ENCODE results near the gene MRPS12.
"Not testable (repeated sequence)": the region's sequence is repeated elsewhere in the genome, so short reads cannot be mapped to it uniquely, and the experiment has no call there.

Gene MRPS12

DNA sequence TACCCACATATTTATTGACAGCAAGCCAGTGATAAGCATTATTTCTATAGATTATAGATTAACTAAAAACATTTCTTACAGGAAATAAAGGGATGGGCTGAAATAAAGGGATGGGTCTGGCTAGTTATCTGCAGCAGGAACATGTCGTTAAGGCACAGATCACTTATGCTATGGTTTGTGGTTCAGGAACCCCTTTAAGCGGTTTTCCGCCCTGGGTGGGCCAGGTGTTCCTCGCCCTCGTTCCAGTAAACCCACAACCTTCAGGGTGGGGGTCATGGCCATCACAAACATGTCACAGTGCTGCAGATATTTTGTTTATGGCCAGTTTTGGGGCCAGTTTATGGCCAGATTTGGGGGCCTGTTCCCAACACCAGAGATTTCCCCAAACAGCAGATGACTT is 10.7 kb downstream of the MRPS12 start:
- not testable (repeated sequence) for DNase-seq

DNA sequence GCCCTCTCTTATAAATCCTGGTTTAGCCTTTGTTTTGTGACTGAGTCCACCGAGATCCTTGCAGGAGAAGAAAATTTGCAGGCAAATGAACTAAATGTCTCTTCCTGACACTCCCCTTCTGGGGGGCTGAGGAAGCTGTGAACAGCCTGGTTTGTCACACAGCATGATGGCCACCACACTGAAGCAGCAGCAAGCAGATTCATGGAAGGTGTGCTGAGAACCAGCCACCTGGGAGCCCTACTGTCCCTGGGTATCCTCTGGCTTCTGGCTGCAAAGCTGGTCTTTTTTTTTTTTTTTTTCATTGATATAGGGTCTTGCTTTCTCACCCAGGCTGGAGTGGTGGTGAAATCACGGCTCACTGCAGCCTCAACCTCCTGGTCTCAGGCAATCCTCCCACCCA is 11.2 kb downstream of the MRPS12 start:
- no peak for DNase-seq

DNA sequence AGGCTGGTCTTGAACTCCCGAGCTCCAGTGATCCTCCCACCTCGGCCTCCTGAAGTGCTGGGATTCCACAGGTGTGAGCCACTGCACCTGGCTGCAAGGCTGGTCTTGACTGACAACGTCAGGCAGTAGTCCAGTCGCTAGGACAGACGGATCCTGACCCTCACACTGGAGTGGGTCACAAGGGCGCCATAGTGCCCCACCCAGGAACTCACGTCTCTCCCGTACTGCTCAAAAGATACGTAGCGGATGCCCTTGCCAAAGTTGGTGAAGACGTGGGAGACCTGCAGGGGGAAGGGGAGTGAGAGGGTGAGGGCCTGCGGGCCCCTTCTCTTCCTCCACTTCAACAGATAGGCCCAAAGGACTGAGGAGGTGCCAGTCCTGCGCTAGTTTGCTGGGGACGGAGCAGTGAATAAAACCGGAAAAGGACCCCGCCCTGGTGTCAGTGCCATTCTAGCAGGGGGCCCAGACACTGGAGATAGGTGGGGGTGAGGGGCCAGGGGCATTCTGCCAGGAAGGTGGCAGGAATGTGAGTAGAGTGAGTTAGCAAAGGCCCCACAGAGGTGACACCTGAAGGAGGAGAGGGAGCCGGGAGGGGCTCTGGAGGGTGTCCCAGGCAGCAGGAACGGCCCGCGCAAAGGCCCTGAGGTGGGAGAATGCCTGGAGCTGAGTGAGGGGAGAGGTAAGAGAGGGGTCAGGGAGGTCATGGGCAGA is 11.9 kb downstream of the MRPS12 start:
- DNase-seq: no peak

DNA sequence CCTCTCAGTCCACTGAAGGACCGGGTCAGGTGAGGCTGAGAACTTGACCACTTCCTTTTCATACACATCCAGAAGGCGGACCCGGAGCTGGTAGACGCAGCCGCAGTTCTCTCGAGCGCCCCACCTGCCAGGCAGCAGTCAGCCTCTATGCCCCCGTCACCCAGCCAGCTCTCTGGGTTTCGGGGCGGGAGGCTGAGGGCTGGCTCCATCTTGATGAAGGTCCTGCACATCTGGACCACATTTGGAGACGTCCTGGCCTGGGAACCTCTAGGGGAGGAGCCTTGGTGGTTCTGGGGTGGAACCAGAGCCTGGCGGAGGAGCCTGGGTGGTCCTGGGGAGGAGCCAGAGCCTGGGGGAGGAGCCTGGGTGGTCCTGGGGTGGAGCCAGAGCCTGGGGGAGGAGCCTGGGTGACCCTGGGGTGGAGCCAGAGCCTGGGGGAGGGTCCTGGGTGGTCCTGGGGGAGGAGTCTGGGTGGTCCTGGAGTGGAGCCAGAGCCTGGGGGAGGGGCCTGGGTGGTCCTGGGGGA is 14.3 kb downstream of the MRPS12 start:
- DNase-seq: no peak

DNA sequence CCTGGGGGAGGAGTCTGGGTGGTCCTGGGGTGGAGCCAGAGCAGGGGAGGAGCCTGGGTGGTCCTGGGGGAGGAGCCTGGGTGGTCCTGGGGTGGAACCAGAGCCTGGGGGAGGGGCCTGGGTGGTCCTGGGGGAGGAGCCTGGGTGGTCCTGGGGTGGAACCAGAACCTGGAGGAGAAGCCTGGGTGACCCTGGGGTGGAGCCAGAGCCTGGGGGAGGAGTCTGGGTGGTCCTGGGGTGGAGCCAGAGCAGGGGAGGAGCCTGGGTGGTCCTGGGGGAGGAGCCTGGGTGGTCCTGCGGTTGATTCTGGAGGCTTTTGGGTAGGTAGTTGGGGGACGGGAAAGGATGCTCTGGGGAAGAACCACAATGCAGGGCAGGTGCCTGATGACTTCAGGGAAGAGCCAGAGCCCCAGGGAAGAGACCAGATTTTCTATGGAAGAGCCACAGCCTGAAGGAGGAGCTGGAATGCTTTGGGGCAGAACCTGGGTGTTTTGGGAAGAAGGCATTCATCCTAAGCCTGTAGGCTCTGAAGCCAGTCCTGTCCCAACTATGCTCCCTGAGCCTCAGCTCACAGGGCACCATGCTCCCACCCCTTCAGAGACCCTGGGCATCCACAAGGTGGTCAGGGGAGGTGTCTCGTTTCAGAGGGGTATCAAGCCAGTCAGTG is 15.0 kb downstream of the MRPS12 start:
- DNase-seq: no peak

DNA sequence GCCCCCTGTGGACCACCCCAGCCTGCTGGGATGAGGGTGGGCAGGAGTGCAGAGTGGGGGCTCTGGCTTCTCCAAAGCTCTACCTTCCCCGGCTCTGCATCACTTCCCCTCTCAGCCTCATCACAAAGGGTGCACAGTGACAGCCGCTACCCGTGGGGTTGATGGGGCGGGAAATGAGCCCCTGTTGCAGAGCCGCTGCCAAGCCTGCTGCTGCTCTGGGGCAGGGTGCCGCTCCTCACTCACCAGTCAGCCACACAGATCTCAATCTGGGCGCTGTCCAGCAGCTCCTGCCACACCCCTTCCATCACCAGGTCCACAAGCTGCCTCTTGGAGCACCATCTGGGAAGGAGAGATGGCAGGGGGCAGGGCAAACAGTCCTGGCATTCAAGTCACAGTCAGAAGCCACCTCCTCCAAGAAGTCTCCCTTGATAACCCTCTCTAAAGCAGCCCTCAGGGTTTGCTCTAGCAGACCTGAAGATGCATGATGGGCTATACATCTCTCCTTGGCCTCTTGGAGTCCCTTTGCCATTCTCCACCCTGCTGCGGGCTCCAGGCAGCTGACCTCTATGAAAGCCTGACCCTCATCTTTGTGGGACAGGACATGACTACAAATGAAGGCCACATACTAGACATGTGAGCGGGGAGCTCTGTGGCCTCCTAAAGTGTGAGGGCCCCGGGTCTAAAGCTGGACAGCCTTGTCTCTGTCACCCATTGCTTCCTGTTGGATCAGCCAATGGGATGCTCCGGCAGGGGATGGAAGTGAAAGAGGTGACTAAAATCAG is 15.7 kb downstream of the MRPS12 start:
- no peak for DNase-seq

DNA sequence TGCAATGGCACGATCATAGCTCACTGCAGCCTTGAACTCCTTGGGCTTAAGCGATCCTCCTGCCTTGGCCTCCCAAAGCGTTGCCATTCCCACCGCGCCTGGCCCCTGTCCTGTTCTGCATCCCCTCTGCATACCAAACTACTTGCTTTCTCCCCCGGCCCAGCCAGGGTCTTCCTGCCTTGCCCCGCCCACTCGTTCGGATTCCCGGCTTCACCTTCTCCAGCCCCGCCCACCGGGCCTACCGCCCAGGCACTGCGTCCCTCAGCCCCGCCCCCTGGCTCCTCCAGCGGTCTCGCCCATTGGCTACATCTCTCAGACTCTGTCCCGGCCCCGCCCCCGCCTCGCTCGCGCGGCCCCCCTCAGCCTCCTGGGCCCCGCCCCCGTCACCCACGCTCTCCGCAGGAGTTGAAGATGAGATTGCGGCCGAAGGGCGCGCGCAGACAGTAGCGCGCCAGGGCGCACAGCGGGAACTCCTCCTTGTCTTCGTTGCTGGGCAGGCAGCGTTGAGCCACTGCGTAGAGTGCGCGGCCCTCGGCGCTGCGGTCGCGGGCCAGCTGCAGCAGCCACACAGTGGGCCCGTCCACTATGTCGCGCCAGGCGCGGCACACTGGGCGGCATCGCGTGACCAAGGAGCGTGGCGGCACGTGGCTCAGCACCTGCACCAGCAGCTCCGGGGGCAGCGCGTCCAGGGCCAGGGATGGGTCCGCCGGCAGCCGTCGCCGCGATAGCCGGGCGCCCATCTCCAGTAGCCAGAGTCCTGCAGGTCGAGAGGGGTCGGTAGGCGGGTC is 19.0 kb downstream of the MRPS12 start:
- DNase-seq: peak; percentile 71 to 73

DNA sequence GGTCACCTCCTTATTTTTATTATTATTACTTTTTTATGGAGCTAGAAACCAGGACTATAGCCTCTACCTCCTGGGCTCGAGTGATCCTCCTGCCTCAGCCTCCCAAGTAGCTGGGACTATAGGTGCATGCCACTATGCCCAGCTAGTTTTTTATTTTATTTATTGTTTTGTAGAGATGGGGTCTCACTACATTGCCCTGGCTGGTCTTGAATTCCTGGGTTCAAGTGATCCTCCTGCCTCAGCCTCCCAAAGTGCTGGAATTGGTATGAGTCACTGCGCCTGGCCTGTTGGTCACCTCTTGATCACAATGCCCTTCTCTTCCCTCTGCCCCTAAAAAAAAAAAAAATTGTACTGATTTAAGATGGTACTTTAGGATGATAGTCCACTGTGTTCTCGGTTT is 20.4 kb downstream of the MRPS12 start:
- DNase-seq: no peak

DNA sequence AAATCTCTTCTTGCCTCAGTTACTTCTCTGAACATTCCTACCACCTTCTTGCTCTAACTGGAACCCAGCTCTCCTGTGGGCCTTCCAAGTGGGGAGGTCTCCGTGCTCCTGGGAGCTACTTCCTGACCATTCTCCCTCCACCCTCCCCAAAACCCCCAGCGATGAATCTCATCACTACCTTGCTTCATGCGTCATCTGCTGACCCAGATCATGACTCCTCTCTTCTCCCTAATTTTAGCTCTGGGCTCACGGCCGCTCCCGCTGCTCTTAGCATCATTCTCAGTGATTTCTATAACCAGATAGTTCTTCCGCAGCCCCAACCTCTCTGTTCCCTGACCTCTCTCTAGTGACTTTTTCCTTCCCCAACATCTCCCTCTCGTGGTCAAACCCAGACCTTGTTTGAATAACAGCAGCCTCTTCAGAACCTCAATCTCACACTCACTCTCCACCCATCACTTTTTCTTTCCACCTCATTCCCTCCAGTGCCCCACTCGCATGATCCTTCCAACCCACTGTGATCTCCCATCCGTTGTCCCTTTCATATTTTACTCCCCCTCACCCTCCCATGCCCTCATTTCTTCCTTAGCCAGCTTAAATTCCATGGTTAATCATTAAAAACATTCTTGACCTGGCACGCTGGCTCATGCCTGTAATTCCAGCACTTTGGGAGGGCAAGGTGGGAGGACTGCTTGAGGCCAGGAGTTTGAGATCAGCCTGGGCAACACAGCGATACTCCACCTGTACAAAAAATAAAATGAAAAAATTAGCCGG is 21.8 kb downstream of the MRPS12 start:
- DNase-seq: peak; percentile 41 to 51

DNA sequence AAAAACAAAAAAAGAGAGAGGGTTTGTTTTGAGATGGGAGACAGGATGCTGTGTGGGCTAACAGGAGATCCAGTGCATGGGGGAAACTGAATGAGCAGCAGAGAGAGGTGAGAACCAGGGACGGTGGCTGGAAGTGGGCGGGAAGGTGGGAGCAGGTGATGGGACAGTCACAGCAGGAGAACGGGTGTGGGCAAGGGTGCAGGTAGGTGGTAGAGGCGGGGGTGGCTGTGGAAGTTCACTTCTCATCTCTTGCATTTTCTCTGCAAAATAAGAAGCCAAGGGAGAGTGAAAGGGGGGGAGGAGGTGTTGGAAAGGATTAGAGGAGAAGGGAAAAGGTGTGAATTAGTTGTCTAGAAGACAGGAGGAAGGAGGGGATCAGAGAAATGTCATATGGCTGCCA is 22.9 kb downstream of the MRPS12 start:
- DNase-seq: no peak

DNA sequence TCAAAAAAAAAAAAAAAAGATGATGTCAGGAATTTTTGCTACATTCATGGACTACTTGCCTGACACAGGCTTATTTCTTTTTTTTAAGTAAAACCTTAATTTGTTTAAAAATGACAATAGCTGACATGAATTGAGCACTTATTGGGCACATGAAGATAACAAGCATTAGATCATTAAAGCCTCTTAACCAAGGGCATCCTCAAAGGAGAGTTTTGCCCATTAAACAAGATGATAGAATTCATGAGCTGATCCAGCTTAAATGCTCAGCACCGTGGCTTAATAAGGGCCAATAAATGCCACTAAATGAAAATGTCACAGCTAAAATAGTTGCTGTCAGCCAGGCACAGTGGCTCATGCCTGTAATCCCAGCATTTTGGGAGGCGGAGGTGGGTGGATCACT is 25.5 kb downstream of the MRPS12 start:
- no peak for DNase-seq

DNA sequence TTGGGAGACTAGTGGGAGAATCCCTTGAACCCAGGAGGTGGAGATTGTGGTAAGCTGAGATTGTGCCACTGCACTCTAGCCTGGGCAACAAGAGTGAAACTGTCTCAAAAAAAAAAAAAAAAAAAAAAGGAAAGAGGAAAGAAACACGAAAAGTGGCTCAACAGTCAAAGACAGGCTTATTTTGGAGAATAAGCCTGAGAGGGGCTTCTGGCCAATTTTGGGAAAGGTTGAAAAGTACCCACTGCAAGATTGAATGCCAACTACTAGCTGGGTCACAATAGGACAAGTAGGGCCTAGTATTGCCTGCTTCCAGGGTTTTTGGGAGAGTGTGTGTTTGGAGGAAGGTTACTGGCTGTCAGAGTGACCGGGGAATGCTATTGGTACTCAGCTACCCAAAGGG is 27.6 kb downstream of the MRPS12 start:
- no peak for DNase-seq

DNA sequence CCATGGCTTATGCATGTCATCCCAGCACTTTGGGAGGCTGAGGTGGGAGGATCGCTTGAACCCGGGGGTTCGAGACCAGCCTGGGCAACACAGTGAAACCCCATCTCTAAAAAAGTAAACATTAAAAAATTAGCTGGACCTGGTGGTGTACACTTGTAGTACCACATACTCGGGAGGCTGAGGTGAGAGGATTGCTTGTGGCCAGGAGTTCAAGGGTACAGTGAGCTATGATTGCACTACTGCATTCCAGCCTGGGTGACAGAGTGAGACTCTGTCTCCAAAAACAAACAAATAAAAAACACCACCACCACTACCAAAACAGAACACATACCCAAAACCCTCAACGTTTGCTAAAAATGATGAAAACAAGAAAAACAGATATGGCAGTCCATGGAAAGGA is 28.9 kb downstream of the MRPS12 start:
- DNase-seq: no peak

DNA sequence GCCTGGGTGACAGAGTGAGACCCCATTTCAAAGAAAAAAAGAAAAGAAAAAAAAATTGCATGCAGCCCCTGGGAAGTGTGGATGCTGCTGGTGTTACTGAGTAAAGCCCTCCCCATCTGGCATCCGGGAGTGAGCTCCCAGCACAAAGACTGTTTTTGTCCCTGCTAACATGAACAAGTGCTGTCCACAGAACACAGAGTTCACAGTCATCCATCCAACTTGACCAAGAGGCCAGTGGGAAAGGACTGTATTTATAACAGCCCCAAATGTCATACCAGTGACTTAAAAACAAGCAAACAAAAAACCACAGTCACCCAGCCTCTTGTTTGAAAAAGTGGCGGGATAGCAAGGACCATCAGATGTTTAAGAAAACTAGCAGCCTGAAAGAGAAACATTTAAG is 34.0 kb downstream of the MRPS12 start:
- no peak for DNase-seq

DNA sequence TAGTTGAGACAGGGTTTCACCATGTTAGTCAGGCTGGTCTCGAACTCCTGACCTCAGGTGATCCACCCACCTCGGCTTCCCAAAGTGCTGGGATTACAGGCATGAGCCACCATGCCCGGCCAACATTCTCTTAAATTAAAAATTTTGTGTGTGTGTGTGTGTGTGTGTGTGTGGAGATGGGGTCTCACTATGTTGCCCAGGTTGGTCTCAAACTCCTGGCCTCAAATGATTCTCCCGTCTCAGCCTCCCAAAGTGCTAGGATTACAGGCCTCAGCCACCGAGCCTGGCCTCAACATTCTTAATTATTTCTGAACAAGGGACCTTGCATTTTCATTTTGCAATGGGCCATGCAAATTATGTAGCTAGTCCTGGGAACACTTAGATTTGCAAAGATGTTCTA is 35.4 kb downstream of the MRPS12 start:
- not testable (repeated sequence) for DNase-seq

DNA sequence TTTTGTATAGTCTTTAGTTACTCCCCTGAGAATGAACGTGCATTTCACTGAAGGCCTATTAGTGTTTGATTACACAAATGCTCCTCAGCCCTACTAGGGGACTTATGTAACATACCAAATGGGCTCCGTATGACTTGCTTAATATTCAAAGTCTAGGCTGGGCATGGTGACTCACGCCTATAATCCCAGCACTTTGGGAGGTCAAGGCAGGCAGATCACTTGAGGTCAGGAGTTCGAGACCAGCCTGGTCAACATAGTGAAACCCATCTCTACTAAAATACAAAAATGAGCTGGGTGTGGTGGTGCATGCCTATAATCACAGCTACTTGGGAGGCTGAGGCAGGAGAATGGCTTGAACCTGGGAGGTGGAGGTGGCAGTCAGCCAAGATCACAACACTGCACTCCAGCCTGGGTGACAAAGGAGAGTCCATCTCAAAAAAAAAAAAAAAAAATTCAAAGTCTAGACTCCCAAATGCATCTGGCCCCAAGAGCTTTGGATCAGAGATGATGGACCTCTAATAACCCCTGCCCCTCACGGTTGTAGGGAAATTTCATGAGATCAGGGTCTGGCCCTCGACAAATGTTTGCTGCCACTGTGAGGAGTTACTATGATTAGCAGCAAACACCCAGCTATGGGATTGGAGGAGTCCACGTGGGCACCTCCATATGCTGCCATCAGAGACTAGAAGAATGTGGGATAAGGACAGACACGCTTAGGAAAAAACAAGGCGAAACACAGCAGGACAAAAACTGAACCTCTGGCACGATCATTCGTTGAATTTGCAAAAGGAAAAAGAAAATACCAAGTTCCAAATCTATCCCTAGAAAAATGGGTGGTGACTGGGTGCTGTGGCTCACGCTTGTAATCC is 40.2 kb downstream of the MRPS12 start:
- DNase-seq: no peak

DNA sequence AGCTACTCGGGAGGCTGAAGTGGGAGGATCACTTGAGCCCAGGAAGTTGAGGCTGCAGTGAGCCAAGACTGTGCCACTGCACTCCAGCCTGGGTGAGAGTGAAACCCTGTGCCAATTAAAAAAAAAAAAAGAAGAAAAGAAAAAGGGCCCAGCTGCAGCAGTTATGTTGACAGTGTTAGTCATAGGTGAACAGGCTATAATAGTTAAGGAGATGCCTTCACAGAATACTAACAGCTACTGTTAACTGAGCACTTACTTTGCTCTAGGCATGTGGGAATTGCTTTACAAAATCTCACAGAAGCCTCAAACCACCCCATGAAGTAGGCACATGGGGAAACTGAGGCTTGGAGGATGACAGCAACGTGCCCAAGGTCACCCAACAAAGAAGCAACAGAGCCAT is 40.9 kb downstream of the MRPS12 start:
- no peak for DNase-seq

DNA sequence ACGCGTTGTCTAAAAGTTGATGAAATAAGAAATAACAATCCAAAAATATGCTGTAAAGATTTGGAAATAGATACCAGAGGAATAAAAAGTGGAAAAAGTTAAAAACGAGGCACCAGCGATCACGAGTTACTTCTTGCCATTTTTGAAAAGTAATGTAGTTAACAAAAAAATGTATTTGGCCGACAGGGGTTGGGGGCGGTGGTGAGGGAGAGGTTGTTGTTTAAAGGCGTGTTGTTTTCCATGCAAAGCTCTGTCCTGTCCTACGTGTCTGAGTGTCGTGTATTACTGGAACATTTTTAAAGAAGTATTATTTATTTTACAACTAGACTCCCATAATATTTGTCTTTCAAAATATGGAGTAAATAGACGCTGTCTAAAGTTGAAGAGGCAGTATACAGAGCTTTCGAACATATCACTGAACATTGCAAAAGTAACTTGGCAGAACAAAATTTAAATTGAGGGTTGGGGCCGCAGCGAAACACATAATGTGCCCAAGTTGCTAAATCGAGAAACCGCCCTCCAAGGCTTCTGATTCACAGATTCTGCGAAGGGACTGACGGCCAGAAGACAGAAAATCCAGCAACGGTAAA is 44.0 kb downstream of the MRPS12 start:
- no peak for DNase-seq

DNA sequence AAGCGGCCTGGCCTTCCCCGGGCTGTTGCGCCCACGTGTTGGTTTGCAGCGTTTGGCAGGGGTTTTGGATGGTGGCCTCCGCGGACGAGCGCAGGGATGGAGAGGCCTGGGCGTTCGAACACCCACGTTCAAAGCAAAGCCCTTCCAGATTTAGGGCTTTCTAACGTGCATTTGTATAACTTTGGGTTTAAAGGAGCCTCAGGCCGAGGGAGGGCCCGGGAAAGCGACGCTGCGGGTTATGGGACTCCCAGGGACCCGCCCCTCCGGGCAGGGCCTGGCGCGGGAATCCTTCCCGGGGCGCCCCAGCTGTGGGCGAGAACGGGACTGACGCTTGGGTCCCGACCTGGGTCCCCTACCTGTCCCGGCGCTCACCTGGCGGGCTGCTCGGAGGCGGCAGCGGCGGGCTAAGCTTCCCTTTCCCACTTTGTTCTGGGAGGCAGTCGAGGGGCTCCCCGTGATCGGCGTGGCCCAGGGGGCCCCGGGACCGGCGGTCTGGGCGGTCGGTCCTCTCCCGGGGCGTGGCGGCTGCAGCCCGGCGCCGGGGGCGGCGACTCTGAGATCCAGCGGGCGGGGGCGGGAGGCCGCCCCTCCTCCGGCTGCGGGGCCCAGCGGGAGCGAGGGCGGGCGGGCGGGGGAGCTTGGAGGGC is 44.6 kb downstream of the MRPS12 start, which contains the start of gene FBXO17:
Gene FBXO17 (minus strand): TSS at position 529 of the 647 bp plus-strand sequence. CDS start 25,423 bp downstream, outside the sequence.
- DNase-seq: no peak

DNA sequence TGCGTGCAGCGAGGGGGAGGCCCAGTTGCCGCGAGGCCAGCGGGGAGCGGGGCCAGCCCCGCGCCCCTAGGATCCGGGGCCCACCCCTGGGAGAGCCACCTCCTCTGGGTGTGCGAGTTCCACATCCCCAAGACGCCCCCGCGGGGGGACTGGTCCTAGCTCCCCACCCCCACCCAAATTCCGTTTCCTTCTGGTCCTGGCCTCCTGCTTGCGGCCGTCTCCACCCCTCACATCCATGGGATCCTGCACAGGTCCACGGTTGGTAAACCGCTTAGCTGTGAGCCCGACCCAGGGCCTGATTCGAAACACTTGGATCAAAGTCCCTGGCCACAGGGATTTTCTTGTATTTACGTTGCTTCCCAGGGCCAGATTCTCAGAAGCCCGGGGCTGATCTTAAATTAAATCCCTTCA is 45.1 kb downstream of the MRPS12 start:
- no peak for DNase-seq
